ENCODE results near the gene WNT9A.

DNA sequence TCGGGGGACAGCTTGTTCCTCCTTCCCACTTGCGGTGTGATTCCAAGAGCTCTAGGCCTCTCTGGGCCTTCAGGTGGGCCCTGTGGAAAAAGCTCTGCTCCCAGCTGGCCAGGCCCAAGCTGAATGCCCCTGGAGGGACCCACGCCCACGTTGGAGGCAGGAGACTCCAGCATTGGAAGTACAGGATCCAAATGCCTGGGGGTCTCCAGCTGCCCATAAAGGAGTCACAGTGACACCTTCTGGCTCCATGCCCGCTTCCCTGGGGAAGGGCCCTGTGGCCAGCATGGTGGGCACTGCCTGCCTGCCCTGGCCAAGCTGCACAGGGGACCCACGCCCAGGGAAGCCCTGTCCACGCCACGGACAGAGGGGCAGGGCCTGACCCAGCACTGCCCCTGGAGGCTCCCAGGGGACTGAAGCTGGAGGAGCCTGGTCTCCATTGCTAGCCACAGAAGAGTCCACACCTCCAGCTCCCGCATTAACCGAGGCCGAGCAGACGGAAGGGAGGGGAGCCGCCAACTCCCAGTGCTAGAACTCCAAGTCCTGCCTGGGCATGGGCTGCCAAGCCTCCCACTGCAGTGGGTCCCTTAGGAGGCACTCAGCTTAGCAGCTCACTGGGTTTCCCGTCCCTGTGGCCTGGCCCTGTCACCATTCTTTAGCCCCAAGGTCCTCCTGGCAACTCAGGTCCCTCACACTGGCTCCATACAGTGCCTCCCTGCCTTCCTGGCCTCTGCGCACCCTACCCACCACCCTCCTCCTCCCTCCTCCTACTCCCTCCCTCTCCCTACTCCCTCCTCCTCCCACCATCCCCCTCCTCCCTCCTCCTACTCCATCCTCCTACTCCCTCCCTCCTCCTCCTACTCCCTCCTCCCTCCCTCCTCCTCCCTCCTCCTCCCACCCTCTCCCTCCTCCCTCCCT, 41.9 kb downstream of the WNT9A start:
- TF ChIP-seq POLR2A (IDR thresholded peaks at IDR 0.05): no peak
- TF ChIP-seq, protein P1, sequence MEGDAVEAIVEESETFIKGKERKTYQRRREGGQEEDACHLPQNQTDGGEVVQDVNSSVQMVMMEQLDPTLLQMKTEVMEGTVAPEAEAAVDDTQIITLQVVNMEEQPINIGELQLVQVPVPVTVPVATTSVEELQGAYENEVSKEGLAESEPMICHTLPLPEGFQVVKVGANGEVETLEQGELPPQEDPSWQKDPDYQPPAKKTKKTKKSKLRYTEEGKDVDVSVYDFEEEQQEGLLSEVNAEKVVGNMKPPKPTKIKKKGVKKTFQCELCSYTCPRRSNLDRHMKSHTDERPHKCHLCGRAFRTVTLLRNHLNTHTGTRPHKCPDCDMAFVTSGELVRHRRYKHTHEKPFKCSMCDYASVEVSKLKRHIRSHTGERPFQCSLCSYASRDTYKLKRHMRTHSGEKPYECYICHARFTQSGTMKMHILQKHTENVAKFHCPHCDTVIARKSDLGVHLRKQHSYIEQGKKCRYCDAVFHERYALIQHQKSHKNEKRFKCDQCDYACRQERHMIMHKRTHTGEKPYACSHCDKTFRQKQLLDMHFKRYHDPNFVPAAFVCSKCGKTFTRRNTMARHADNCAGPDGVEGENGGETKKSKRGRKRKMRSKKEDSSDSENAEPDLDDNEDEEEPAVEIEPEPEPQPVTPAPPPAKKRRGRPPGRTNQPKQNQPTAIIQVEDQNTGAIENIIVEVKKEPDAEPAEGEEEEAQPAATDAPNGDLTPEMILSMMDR (IDR thresholded peaks at IDR 0.05): no peak
